CD8-positive, alpha-beta memory T cell (primary cell): ENCODE data around the gene TBX1. TPM values are rescaled to one million over a fixed set of nuclear protein-coding genes. Genes with fewer than 3 reads are reported as not detected.

Source experiments
- CTCF ChIA-PET: fragments of 350-600 bp; sonication (Branson Sonifier 250); formaldehyde crosslinking; loops from one replicate; lab custom pipeline; 2021; ENCODE audit warnings: antibody characterized with exemption; lab: Charles Lee
- POLR2A ChIA-PET: fragments of 350-600 bp; sonication (Branson Sonifier 250); formaldehyde crosslinking; loops from one replicate; lab custom pipeline; 2021; ENCODE audit warnings: antibody characterized with exemption; lab: Charles Lee
- DNase-seq, 5 donors: peaks; one replicate each; pipeline versions ENCODE4 v3.0.0 to v3.0.0-alpha.2; 2020 to 2022; ENCODE audit warnings: mixed read lengths in 1 of 5
- H3K27ac ChIP-seq: one replicate; pipeline ENCODE4 v1.7.0; 2013; ENCODE audit warnings: low read depth, mild to moderate bottlenecking, low read length, moderate library complexity
- H3K27me3 ChIP-seq: 2 replicates; pipeline ENCODE4 v1.7.0; 2013; ENCODE audit warnings: low read length, mild to moderate bottlenecking; ENCODE audit not compliant: insufficient read depth, poor library complexity, severe bottlenecking
- H3K36me3 ChIP-seq: 2 replicates; pipeline ENCODE4 v1.7.0; 2013; ENCODE audit warnings: mild to moderate bottlenecking, low read length, moderate library complexity; ENCODE audit not compliant: insufficient read depth
- H3K4me1 ChIP-seq: 2 replicates; pipeline ENCODE4 v1.7.0; 2013; ENCODE audit warnings: mild to moderate bottlenecking, low read length, moderate library complexity; ENCODE audit not compliant: insufficient read depth
- H3K4me3 ChIP-seq: 2 replicates; pipeline ENCODE4 v1.7.0; 2013; ENCODE audit warnings: mild to moderate bottlenecking, low read length
- H3K9me3 ChIP-seq: 2 replicates; pipeline ENCODE4 v1.7.0; 2013; ENCODE audit warnings: mild to moderate bottlenecking, low read length
- H3K27ac Mint-ChIP-seq, 8 donors: one replicate each; pipeline ENCODE4 v1.8.0; 2020 to 2021; ENCODE audit warnings: mixed read lengths in 8 of 8, mild to moderate bottlenecking in 6 of 8, inconsistent platforms in 3 of 8, moderate library complexity in 3 of 8
- H3K27me3 Mint-ChIP-seq, 2 donors: one replicate each; pipeline ENCODE4 v1.8.0; 2020 to 2021; ENCODE audit warnings: mixed read lengths in 2 of 2, mild to moderate bottlenecking in 1 of 2, moderate library complexity in 1 of 2
- H3K36me3 Mint-ChIP-seq, 3 donors: one replicate each; pipeline ENCODE4 v1.8.0; 2020 to 2021; ENCODE audit warnings: mixed read lengths in 3 of 3, inconsistent platforms in 1 of 3, mild to moderate bottlenecking in 1 of 3
- H3K4me1 Mint-ChIP-seq, 3 donors: one replicate each; pipeline ENCODE4 v1.8.0; 2020 to 2021; ENCODE audit warnings: mixed read lengths in 3 of 3, inconsistent platforms in 1 of 3, mild to moderate bottlenecking in 1 of 3
- H3K4me3 Mint-ChIP-seq, 7 donors: one replicate each; pipeline ENCODE4 v1.8.0; 2020 to 2021; ENCODE audit warnings: mixed read lengths in 7 of 7, mild to moderate bottlenecking in 6 of 7, moderate library complexity in 4 of 7, inconsistent platforms in 2 of 7
- H3K9me3 Mint-ChIP-seq, 5 donors: one replicate each; pipeline ENCODE4 v1.8.0; 2020 to 2022; ENCODE audit warnings: mixed read lengths in 5 of 5, mild to moderate bottlenecking in 3 of 5, moderate library complexity in 2 of 5, inconsistent platforms in 1 of 5
- polyA plus RNA-seq: library from polyadenylated mRNA; unstranded; fragments of 300-500 nt; fragmentation: Illumina TruSeq; gene quantifications from one replicate; pipeline ENCODE4 v1.2.3, GENCODE V29; 2021
- total RNA-seq, 2 experiments: library from RNA; stranded (reverse); gene quantifications; one replicate each; pipeline ENCODE4 v1.2.3, GENCODE V29; 2021

Gene TBX1
- total and polyA plus RNA-seq, 3 experiments from 2014 or later = not detected

DNA sequence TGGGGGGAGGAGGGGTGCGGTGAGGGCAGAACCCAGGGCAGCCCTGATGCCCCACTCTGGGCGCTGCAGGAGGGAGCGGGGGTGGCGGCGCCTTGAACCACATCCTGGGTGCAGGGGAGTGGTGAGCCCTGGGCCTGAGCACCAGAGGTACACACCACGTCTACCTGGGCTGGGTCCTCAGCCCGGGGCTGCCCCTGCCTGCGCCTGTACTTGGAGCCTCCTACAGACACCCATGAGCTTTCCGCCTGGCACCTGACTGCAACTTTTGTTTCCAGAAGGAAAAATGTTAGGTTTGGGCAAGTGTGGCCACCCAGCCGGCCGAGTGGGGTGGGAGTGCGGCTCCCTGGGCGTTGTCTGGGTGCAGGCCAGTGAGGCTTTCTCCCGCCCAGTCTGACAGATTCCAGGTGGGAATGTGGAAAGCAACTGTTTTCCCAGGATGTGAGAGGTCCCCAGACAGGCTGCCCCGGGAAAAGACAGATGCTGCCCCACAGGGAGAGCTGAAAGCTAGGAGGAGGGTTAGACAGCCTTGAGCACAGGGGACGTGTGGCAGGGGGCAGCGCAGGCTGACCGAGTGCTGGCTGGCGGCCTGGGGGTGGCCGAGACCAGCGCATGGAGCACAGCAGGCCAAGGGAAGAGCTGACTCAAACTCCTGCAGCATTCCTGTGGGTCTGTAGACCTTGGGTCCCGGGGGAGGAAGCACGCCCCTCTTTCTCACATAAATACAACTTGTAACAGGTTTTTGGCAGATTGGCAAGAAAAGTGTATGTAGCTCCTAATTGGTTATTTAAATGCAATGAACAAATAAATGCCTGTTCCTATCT, 50.0 kb downstream of the TBX1 start:
- DNase-seq = peak in 2 of 5 donors; percentile 5 to 35
- Histone ChIP-seq H3K9me3 (no peaks in the 10 kb centered on the region), H3K27me3 (no peaks in the 10 kb centered on the region), H3K27ac (no peak overlapping the region), H3K36me3 (no peaks in the 10 kb centered on the region), H3K4me3 (no peak overlapping the region), H3K4me1 (peaks cover 8% of the 10 kb centered on the region)
- Mint-ChIP-seq H3K27ac (peak overlapping the region in 1 of 8 donors; percentile 75), H3K4me1 (peaks cover 0 to 4% (median 3%) of the 10 kb centered on the region in 3 donors), H3K4me3 (no peak overlapping the region), H3K36me3 (peaks cover 0 to 36% (median 10%) of the 10 kb centered on the region in 3 donors), H3K9me3 (no peaks in the 10 kb centered on the region), H3K27me3 (peaks cover 0 to 3% of the 10 kb centered on the region in 2 donors)
- CTCF ChIA-PET = no interaction called here
- POLR2A ChIA-PET = no interaction called here

DNA sequence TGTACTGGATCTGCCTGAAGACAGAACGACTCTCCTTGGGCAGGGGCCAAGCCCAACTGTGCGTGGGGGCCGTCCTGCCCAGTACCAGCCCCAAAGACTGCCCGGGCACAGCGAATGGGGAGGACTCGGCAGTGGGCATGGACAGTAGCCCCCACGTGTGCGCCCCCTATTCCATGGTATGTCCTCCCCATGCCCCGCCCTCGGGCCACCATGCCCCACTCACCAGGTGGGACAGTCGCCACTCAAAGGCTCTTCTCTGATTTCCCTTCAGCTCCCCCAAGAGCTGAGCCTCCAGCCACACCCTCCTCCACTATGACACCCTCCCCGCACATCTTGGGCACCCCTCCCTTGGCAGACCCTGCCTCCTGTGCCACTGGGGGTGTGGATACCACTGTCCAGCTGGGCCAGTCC, 50.6 kb downstream of the TBX1 start:
- no peak overlapping the region for H3K4me3 Mint-ChIP-seq
- H3K36me3 ChIP-seq = no peaks in the 10 kb centered on the region
- H3K36me3 Mint-ChIP-seq = peaks cover 3 to 30% (median 10%) of the 10 kb centered on the region in 3 donors
- no peak overlapping the region for H3K27ac ChIP-seq
- no peaks in the 10 kb centered on the region for H3K9me3 ChIP-seq
- H3K27me3 ChIP-seq = no peaks in the 10 kb centered on the region
- H3K4me1 ChIP-seq = peaks cover 8% of the 10 kb centered on the region
- peak overlapping the region in 2 of 8 donors; percentile 33 to 50 for H3K27ac Mint-ChIP-seq
- POLR2A ChIA-PET = no interaction called here
- H3K4me3 ChIP-seq = no peak overlapping the region
- CTCF ChIA-PET = no interaction called here
- H3K9me3 Mint-ChIP-seq = no peaks in the 10 kb centered on the region
- peaks cover 0 to 3% of the 10 kb centered on the region in 2 donors for H3K27me3 Mint-ChIP-seq
- DNase-seq = no peak
- peaks cover 0 to 4% (median 3%) of the 10 kb centered on the region in 3 donors for H3K4me1 Mint-ChIP-seq

DNA sequence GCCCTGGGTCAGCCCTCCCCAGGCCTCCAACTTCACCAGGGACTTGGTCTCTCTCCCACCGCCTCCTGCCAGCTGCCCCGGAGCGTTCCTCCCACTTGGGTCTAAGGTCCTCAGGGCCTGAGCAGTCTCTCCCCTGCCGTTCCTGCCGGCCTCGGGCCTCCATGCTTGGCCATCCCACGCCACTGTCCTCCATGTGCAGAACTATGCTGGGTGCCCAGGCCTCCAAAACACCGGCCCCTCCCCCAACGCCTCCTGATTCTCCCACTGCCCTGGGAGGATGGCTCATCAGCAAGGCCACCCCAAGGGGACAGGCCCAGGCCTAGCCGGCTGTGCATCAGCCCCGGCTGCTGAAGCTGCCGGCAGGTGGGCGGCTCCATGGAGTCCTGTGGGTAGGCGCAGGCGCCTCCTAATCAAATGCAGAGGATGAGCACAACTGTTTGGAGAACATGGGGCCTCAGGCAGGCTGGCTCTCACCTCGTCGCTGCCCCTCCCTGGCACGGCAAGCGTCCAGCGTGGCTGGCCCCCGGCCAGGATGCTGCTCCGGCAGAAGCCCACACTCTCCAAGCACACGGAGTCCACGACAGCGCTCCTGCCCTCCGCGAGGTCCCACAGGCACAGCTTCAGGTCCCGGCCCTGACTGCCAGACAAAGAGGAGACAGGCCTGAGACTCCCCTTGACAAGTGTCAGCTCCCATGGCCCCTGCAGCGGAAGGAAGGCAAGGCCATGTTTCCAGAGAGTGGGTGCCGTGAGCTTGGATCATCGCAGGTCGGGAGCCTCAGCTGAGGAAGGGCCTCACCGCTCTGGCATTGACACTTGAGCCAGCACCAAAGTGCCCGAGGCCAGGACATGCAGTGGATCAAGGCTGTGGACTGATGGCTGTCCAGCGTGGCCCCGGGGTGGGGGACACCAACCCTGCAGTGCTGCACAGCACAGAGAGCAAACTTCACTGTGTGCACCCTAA, 51.5 kb downstream of the TBX1 start:
- Mint-ChIP-seq H3K9me3 (no peaks in the 10 kb centered on the region), H3K4me3 (no peak overlapping the region), H3K27ac (peak overlapping the region in 1 of 8 donors; percentile 14), H3K27me3 (peaks cover 0 to 3% of the 10 kb centered on the region in 2 donors), H3K36me3 (peaks cover 4 to 25% (median 8%) of the 10 kb centered on the region in 3 donors), H3K4me1 (peaks cover 0 to 4% (median 3%) of the 10 kb centered on the region in 3 donors)
- no peak for DNase-seq
- H3K9me3 ChIP-seq = no peaks in the 10 kb centered on the region
- CTCF ChIA-PET = no interaction called here
- H3K27ac ChIP-seq = no peak overlapping the region
- H3K27me3 ChIP-seq = no peaks in the 10 kb centered on the region
- no peaks in the 10 kb centered on the region for H3K36me3 ChIP-seq
- POLR2A ChIA-PET = no interaction called here
- no peak overlapping the region for H3K4me3 ChIP-seq
- peaks cover 8% of the 10 kb centered on the region for H3K4me1 ChIP-seq

DNA sequence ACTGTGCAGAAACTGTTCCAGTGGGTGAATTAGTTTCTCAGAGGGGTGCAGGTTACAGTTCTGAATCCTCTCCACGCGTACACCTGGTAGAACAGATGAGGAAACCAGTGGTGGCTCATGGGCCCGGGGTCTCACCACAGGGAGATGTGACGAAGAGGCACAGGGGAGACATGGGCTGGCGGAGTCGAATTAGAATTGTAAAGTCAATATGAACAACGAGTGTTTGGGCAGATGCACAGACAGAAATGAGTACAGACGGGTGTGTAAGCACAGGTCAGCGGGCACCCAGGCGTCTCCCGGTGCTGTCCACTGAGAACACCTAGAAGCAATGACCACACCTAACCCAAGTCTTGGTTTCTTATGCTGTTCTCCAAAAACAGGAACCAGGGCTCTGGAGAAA, 52.3 kb downstream of the TBX1 start:
- Histone ChIP-seq H3K9me3 (no peaks in the 10 kb centered on the region), H3K27me3 (no peaks in the 10 kb centered on the region), H3K4me3 (no peak overlapping the region), H3K36me3 (no peaks in the 10 kb centered on the region), H3K4me1 (peaks cover 8% of the 10 kb centered on the region), H3K27ac (no peak overlapping the region)
- ChIA-PET CTCF (no interaction called here), POLR2A (no interaction called here)
- Mint-ChIP-seq H3K4me3 (no peak overlapping the region), H3K9me3 (no peaks in the 10 kb centered on the region), H3K4me1 (peaks cover 0 to 4% (median 3%) of the 10 kb centered on the region in 3 donors), H3K27me3 (peaks cover 0 to 3% of the 10 kb centered on the region in 2 donors), H3K36me3 (peaks cover 4 to 22% (median 6%) of the 10 kb centered on the region in 3 donors), H3K27ac (no peak overlapping the region)
- DNase-seq = no peak

DNA sequence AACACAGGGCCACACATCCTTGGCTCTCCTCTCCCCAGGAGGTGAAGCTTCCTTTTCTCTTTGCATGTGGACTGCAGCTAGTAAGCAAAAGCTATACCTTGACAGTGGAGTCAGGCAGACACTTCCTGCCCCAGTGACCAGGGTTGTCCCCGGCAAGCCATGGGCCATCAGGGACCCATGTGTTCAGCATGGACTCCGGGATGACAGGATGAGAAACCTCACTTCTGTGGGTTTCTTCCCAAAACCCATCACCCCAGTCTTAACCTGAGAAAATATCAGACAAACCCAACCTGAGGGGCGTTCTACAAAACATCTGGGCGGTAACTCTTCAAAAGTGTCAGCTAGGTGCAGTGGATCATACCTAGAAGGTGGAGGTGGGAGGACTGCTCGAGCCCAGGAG, 53.9 kb downstream of the TBX1 start:
- Mint-ChIP-seq H3K27ac (peak overlapping the region in 2 of 8 donors; percentile 4 to 31), H3K4me3 (no peak overlapping the region), H3K36me3 (peaks cover 4 to 24% (median 5%) of the 10 kb centered on the region in 3 donors), H3K9me3 (no peaks in the 10 kb centered on the region), H3K4me1 (peaks cover 0 to 3% (median 3%) of the 10 kb centered on the region in 3 donors), H3K27me3 (peaks cover 0 to 3% of the 10 kb centered on the region in 2 donors)
- Histone ChIP-seq H3K4me1 (peaks cover 8% of the 10 kb centered on the region), H3K36me3 (no peaks in the 10 kb centered on the region), H3K27ac (peak overlapping the region; percentile 52), H3K4me3 (no peak overlapping the region), H3K27me3 (no peaks in the 10 kb centered on the region), H3K9me3 (no peaks in the 10 kb centered on the region)
- CTCF ChIA-PET = no interaction called here
- DNase-seq = no peak
- POLR2A ChIA-PET = no interaction called here

DNA sequence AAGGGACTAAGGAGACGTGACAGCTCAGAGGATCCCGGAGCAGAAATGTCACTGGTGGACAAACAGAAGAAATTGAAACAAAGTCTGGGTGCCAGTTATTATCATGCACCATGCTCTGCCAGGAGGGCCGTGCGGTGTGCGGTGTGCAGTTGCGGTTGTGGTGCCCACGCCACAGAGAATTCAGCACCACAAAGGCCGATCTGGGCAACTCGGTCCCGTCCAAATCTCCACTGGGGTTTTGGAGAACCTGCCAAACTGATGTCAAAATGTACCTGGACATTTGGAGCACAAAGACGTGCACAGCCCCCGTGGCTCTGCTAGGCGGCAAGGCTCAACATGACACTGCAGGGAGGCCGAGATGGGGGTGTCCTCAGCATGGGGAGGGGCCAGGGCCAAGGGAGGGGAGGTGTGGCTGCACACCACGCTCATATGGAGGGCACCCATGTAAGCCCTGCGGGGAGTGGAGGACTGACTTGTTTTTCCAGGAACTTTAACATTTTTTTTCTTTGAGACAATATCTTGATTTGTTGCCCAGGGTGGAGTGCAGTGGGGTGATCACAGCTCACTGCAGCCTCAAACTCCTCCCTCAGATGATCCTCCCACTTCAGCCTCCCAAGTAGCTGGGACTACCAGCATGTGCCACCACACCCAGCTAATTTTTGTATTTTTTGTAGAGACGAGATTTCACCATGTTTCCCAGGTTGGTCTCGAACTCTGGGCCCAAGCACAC, 54.7 kb downstream of the TBX1 start:
- Histone ChIP-seq H3K4me1 (peaks cover 4% of the 10 kb centered on the region), H3K27me3 (no peaks in the 10 kb centered on the region), H3K27ac (peak overlapping the region; percentile 52), H3K36me3 (no peaks in the 10 kb centered on the region), H3K4me3 (no peak overlapping the region), H3K9me3 (no peaks in the 10 kb centered on the region)
- POLR2A ChIA-PET = no interaction called here
- peaks cover 0 to 3% of the 10 kb centered on the region in 2 donors for H3K27me3 Mint-ChIP-seq
- CTCF ChIA-PET = no interaction called here
- peaks cover 4 to 27% (median 5%) of the 10 kb centered on the region in 3 donors for H3K36me3 Mint-ChIP-seq
- H3K4me3 Mint-ChIP-seq = no peak overlapping the region
- H3K27ac Mint-ChIP-seq = peak overlapping the region in 3 of 8 donors; percentile 61 to 80 (median 77)
- no peaks in the 10 kb centered on the region for H3K9me3 Mint-ChIP-seq
- no peak for DNase-seq
- peaks cover 0 to 3% (median 3%) of the 10 kb centered on the region in 3 donors for H3K4me1 Mint-ChIP-seq

DNA sequence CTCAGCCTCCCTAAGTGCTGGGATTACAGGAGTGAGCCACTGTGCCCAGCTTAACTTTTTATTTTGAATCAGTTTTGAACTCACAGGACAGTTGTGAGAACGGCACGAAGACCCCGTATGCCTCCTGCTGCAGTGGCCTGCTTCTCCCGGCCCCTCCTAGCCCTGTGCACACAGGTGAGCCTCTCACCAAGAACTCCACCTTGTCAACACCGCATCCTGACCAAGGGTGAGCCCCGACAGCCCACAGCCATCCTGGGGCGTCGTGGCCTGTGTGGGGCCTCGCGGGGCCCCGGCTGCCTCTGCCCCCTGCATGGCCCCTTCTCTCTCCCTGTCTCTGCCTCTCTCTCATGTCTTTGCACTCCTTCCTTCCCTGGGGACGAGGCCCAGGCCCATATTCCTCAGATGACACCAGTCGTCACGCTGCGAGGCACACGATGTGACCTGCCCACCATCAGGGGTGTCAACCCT, 55.3 kb downstream of the TBX1 start:
- Mint-ChIP-seq H3K27ac (peak overlapping the region in 1 of 8 donors; percentile 70), H3K4me1 (peaks cover 0 to 3% (median 3%) of the 10 kb centered on the region in 3 donors), H3K4me3 (no peak overlapping the region), H3K36me3 (peaks cover 4 to 28% (median 5%) of the 10 kb centered on the region in 3 donors), H3K27me3 (peaks cover 0 to 3% of the 10 kb centered on the region in 2 donors), H3K9me3 (no peaks in the 10 kb centered on the region)
- no peak for DNase-seq
- Histone ChIP-seq H3K36me3 (no peaks in the 10 kb centered on the region), H3K4me3 (no peak overlapping the region), H3K4me1 (no peaks in the 10 kb centered on the region), H3K27ac (peak overlapping the region; percentile 52), H3K9me3 (no peaks in the 10 kb centered on the region), H3K27me3 (no peaks in the 10 kb centered on the region)
- CTCF ChIA-PET = no interaction called here
- POLR2A ChIA-PET = no interaction called here
